NT2/D1 (cell line): Measurements from ENCODE around the gene MYLK.

ENCODE experiments used
- SUZ12 ChIP-seq: IDR thresholded peaks from 2 replicates; pipeline ENCODE4 v1.6.1; 2011; ENCODE audit not compliant: insufficient read length, insufficient read depth; ENCODE audit errors: extremely low read depth
- YY1 ChIP-seq: IDR thresholded peaks from 2 replicates; pipeline ENCODE4 v1.6.1; 2011; ENCODE audit not compliant: insufficient read length, insufficient read depth
- ZNF274 ChIP-seq: IDR thresholded peaks from 2 replicates; pipeline ENCODE4 v1.6.1; 2011; ENCODE audit warnings: mild to moderate bottlenecking, low read depth, low read length

GRCh38 chr3:123883701-123884202 is 380 bp downstream of the MYLK start:
- TF ChIP-seq ZNF274, result no peak
- TF ChIP-seq YY1, result no peak
- TF ChIP-seq SUZ12, result no peak
